NCI-H1092 treated with DMSO at 0.1 percent for 48 hours (cell line): ENCODE results near the gene MRPL36.

ENCODE experiments used
- DNase-seq: peaks from one replicate; lab custom pipeline; 2025; lab: John Stamatoyannopoulos, UW

Gene MRPL36

GRCh38 chr5:1749346-1750124, 50.1 kb downstream of the MRPL36 start:
- DNase-seq: no peak

- no peak for DNase-seq
Measured at GRCh38 chr5:1748845-1749244, 50.8 kb downstream of the MRPL36 start.
